BLaER1 treated with 17β-estradiol and CSF1 and Interleukin-3, amounts not matched to agents 10 nM and 100 nM (cell line): ENCODE data around the gene KDELR3.

Experiments
- H3K27ac ChIP-seq, 11 experiments: shearing (Covaris generic); formaldehyde crosslinking; 2 replicates each; pipeline ENCODE4 v1.8.1; 2022
- H3K27me3 ChIP-seq, 11 experiments: shearing (Covaris generic); formaldehyde crosslinking; 2 replicates each; pipeline ENCODE4 v1.8.1; 2022
- H3K36me3 ChIP-seq, 11 experiments: shearing (Covaris generic); formaldehyde crosslinking; 2 replicates each; pipeline ENCODE4 v1.8.1; 2022
- H3K4me1 ChIP-seq, 10 experiments: shearing (Covaris generic); formaldehyde crosslinking; 2 replicates each; pipeline ENCODE4 v1.8.1; 2022
- H3K4me2 ChIP-seq, 11 experiments: shearing (Covaris generic); formaldehyde crosslinking; 2 replicates each; pipeline ENCODE4 v1.8.1; 2022
- H3K4me3 ChIP-seq, 10 experiments: shearing (Covaris generic); formaldehyde crosslinking; 2 replicates each; pipeline ENCODE4 v1.8.1; 2022
- H3K9ac ChIP-seq, 11 experiments: shearing (Covaris generic); formaldehyde crosslinking; 2 replicates each; pipeline ENCODE4 v1.8.1; 2022
- H3K9me3 ChIP-seq, 11 experiments: shearing (Covaris generic); formaldehyde crosslinking; replicated peaks in 1 of 11; 2 replicates each; pipeline ENCODE4 v1.8.1; 2022
- H4K20me1 ChIP-seq, 11 experiments: shearing (Covaris generic); formaldehyde crosslinking; 2 replicates each; pipeline ENCODE4 v1.8.1; 2022
- Cebpa-rat ChIP-seq, 11 experiments: shearing (Covaris generic); IDR thresholded peaks; 2 replicates each; pipeline ENCODE4 v1.8.1; 2022

Gene KDELR3

GRCh38 chr22:38453066-38453672 is 14.7 kb upstream of the KDELR3 start:
- TF ChIP-seq Cebpa-rat (IDR thresholded peaks at IDR 0.05), result no peak
- no peak overlapping the region for H3K4me3 ChIP-seq
- H3K4me1 ChIP-seq, result peaks cover 6 to 24% (median 13%) of the 10 kb centered on the region in 10 experiments; a peak in 17 of 20 replicates
- H4K20me1 ChIP-seq, result peaks cover 0 to 84% (median 18%) of the 10 kb centered on the region in 11 experiments; a peak in 15 of 22 replicates
- 0 out of 22 replicates have a peak overlapping the region, but pooled peaks of 1 of the 11 experiments have one; percentile 5 for H3K4me2 ChIP-seq
- no peaks in the 10 kb centered on the region for H3K9me3 ChIP-seq
- no peaks in the 10 kb centered on the region for H3K36me3 ChIP-seq
- H3K27ac ChIP-seq, result no peak overlapping the region
- H3K9ac ChIP-seq, result no peak overlapping the region
- peaks cover 74 to 97% (median 88%) of the 10 kb centered on the region in 11 experiments for H3K27me3 ChIP-seq

- peak overlapping the region in 1 of 10 experiments; percentile 72; a peak in 1 of 20 replicates for H3K4me3 ChIP-seq
- H3K9me3 ChIP-seq, result no peaks in the 10 kb centered on the region
Measured at GRCh38 chr22:38453996-38454352, 13.9 kb upstream of the KDELR3 start.

GRCh38 chr22:38454353-38455075 is 13.4 kb upstream of the KDELR3 start:
- no peak for TF ChIP-seq Cebpa-rat (IDR thresholded peaks at IDR 0.05)
- H3K27me3 ChIP-seq, result peaks cover 72 to 98% (median 79%) of the 10 kb centered on the region in 11 experiments
- peak overlapping the region; percentile 84 to 97 (median 94) for H3K4me2 ChIP-seq

More at GRCh38 chr22:38453996-38454352, 13.9 kb upstream of the KDELR3 start:
- peaks cover 74 to 97% (median 84%) of the 10 kb centered on the region in 11 experiments for H3K27me3 ChIP-seq
- TF ChIP-seq Cebpa-rat (IDR thresholded peaks at IDR 0.05), result no peak
- peaks cover 8 to 30% (median 19%) of the 10 kb centered on the region in 10 experiments; a peak in 18 of 20 replicates for H3K4me1 ChIP-seq
- no peak overlapping the region for H3K9ac ChIP-seq
- peaks cover 0 to 78% (median 18%) of the 10 kb centered on the region in 11 experiments; a peak in 15 of 22 replicates for H4K20me1 ChIP-seq
- H3K4me2 ChIP-seq, result peak overlapping the region in 10 of 11 experiments; percentile 84 to 97 (median 94); a peak in 14 of 22 replicates
- H3K27ac ChIP-seq, result no peak overlapping the region
- no peaks in the 10 kb centered on the region for H3K36me3 ChIP-seq

GRCh38 chr22:38455076-38455529 is 12.8 kb upstream of the KDELR3 start, which contains the start of gene KCNJ4:
Gene KCNJ4 (minus strand): TSS chr22:38455199. CDS start chr22:38428132, 27,067 bp downstream.
- Histone ChIP-seq H3K4me3 (peak within 1 kb of the TSS; percentile 51 to 73 (median 66)), H3K9ac (peak within 1 kb of the TSS; percentile 50 to 81 (median 74); a peak in 20 of 22 replicates), H3K27me3 (peaks cover 66 to 98% (median 73%) of the 10 kb centered on the region in 11 experiments), H3K4me2 (peak within 1 kb of the TSS; percentile 84 to 97 (median 94)), H4K20me1 (peaks cover 0 to 77% (median 17%) of the 10 kb centered on the region in 11 experiments; a peak in 15 of 22 replicates), H3K4me1 (peaks cover 9 to 41% (median 29%) of the 10 kb centered on the region in 10 experiments; a peak in 19 of 20 replicates), H3K9me3 (no peaks in the 10 kb centered on the region), H3K36me3 (no peaks in the 10 kb centered on the region), H3K27ac (peak within 1 kb of the TSS in 4 of 11 experiments; percentile 1 to 25 (median 20); a peak in 3 of 22 replicates)
- no peak for TF ChIP-seq Cebpa-rat (IDR thresholded peaks at IDR 0.05)

More at GRCh38 chr22:38454353-38455075, 13.4 kb upstream of the KDELR3 start:
- H4K20me1 ChIP-seq, result peaks cover 0 to 78% (median 17%) of the 10 kb centered on the region in 11 experiments; a peak in 15 of 22 replicates
- no peak overlapping the region for H3K27ac ChIP-seq
- H3K4me3 ChIP-seq, result peak overlapping the region; percentile 51 to 73 (median 66)
- no peaks in the 10 kb centered on the region for H3K9me3 ChIP-seq
- H3K36me3 ChIP-seq, result no peaks in the 10 kb centered on the region
- peak overlapping the region in 9 of 11 experiments; percentile 15 to 81 (median 33); a peak in 11 of 22 replicates for H3K9ac ChIP-seq
- peaks cover 9 to 35% (median 25%) of the 10 kb centered on the region in 10 experiments; a peak in 18 of 20 replicates for H3K4me1 ChIP-seq

GRCh38 chr22:38455530-38456271 is 12.2 kb upstream of the KDELR3 start:
- Histone ChIP-seq H3K9me3 (no peaks in the 10 kb centered on the region), H3K27ac (peak overlapping the region in 4 of 11 experiments; percentile 1 to 25 (median 20); a peak in 3 of 22 replicates), H4K20me1 (peaks cover 0 to 77% (median 18%) of the 10 kb centered on the region in 11 experiments; a peak in 16 of 22 replicates), H3K4me3 (peak overlapping the region; percentile 51 to 73 (median 66)), H3K4me1 (peaks cover 9 to 47% (median 34%) of the 10 kb centered on the region in 10 experiments; a peak in 19 of 20 replicates), H3K36me3 (no peaks in the 10 kb centered on the region), H3K4me2 (peak overlapping the region; percentile 84 to 97 (median 94)), H3K9ac (peak overlapping the region; percentile 50 to 81 (median 74); a peak in 20 of 22 replicates), H3K27me3 (peaks cover 60 to 98% (median 70%) of the 10 kb centered on the region in 11 experiments)
- TF ChIP-seq Cebpa-rat (IDR thresholded peaks at IDR 0.05), result no peak

- H3K36me3 ChIP-seq, result no peaks in the 10 kb centered on the region
- peaks cover 0 to 80% (median 18%) of the 10 kb centered on the region in 11 experiments; a peak in 16 of 22 replicates for H4K20me1 ChIP-seq
- H3K27me3 ChIP-seq, result peaks cover 53 to 98% (median 65%) of the 10 kb centered on the region in 11 experiments
- peak overlapping the region; percentile 84 to 97 (median 94) for H3K4me2 ChIP-seq
- peak overlapping the region; percentile 51 to 73 (median 66); a peak in 19 of 20 replicates for H3K4me3 ChIP-seq
- TF ChIP-seq Cebpa-rat (IDR thresholded peaks at IDR 0.05), result no peak
- peaks cover 12 to 54% (median 40%) of the 10 kb centered on the region in 10 experiments; a peak in 19 of 20 replicates for H3K4me1 ChIP-seq
- no peaks in the 10 kb centered on the region for H3K9me3 ChIP-seq
- H3K27ac ChIP-seq, result no peak overlapping the region
- peak overlapping the region in 3 of 11 experiments; percentile 57 to 81 (median 79); a peak in 8 of 22 replicates for H3K9ac ChIP-seq
Measured at GRCh38 chr22:38456272-38456835, 11.5 kb upstream of the KDELR3 start.

- Histone ChIP-seq H3K36me3 (no peaks in the 10 kb centered on the region), H3K4me1 (peaks cover 19 to 61% (median 48%) of the 10 kb centered on the region in 10 experiments), H4K20me1 (peaks cover 0 to 82% (median 18%) of the 10 kb centered on the region in 11 experiments; a peak in 16 of 22 replicates), H3K27ac (no peak overlapping the region), H3K9me3 (no peaks in the 10 kb centered on the region), H3K4me3 (no peak overlapping the region), H3K9ac (no peak overlapping the region), H3K27me3 (peaks cover 46 to 98% (median 58%) of the 10 kb centered on the region in 11 experiments), H3K4me2 (peak overlapping the region in 7 of 11 experiments; percentile 84 to 97 (median 94); a peak in 9 of 22 replicates)
- no peak for TF ChIP-seq Cebpa-rat (IDR thresholded peaks at IDR 0.05)
Measured at GRCh38 chr22:38456841-38457699, 10.8 kb upstream of the KDELR3 start.
